Progenitor cell of endocrine pancreas (in vitro differentiated cells): ENCODE data around the gene IFI30. TPM values are rescaled to one million over a fixed set of nuclear protein-coding genes. Genes with fewer than 3 reads are reported as not detected.

ENCODE experiments used
- DNase-seq: peaks from one replicate; pipeline ENCODE4 v3.0.0; 2021; ENCODE audit warnings: low spot score; ENCODE audit not compliant: unreplicated experiment
- H3K27ac Mint-ChIP-seq: 2 replicates; pipeline ENCODE4 v1.8.0; 2021; ENCODE audit warnings: mild to moderate bottlenecking, moderate library complexity, mixed read lengths
- H3K27me3 Mint-ChIP-seq: 2 replicates; pipeline ENCODE4 v1.8.0; 2021; ENCODE audit warnings: mixed read lengths
- H3K36me3 Mint-ChIP-seq: 2 replicates; pipeline ENCODE4 v1.8.0; 2022; ENCODE audit warnings: mixed read lengths; ENCODE audit not compliant: insufficient read depth
- H3K4me1 Mint-ChIP-seq: 2 replicates; pipeline ENCODE4 v1.8.0; 2021; ENCODE audit warnings: low read depth, mixed read lengths
- H3K4me3 Mint-ChIP-seq: 2 replicates; pipeline ENCODE4 v1.8.0; 2021; ENCODE audit warnings: low read depth, mild to moderate bottlenecking, moderate library complexity, mixed read lengths
- H3K9me3 Mint-ChIP-seq: 2 replicates; pipeline ENCODE4 v1.8.0; 2021; ENCODE audit warnings: low read depth, mixed read lengths
- CTCF ChIP-seq: fragments of 200-600 bp; sonication (generic); IDR thresholded peaks from one replicate; pipeline ENCODE4 v1.5.0; 2021; ENCODE audit warnings: antibody characterized with exemption, mild to moderate bottlenecking; ENCODE audit not compliant: unreplicated experiment
- total RNA-seq: library from RNA; stranded (reverse); gene quantifications from 2 replicates; pipeline ENCODE4 v1.2.1, GENCODE V29; 2021

The IFI30 gene
- total RNA-seq, 1 donor from 2014 or later, result not detected

DNA sequence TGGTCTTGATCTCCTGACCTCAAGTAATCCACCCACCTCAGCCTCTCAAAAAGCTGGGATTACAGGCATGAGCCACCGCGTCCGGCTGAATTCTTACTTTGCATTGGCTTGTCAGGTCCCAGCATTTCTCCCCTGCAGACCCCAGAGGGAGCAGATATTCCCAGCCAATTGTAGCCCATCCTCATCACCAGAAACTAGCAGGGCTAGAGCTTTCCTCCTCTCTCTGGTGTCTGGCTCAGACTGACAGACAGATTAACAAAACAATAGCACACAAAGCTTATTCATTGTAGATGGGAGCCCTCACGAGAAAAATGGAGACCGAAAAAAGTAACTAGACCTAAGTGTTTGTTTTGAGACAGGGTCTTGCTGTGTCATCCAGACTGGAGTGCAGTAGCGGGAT is 11.9 kb downstream of the IFI30 start:
- no peak for TF ChIP-seq CTCF
- Mint-ChIP-seq H3K9me3 (no peaks in the 10 kb centered on the region), H3K27me3 (no peaks in the 10 kb centered on the region), H3K27ac (no peak overlapping the region), H3K36me3 (no peaks in the 10 kb centered on the region), H3K4me1 (no peaks in the 10 kb centered on the region), H3K4me3 (no peak overlapping the region)
- no peak for DNase-seq

DNA sequence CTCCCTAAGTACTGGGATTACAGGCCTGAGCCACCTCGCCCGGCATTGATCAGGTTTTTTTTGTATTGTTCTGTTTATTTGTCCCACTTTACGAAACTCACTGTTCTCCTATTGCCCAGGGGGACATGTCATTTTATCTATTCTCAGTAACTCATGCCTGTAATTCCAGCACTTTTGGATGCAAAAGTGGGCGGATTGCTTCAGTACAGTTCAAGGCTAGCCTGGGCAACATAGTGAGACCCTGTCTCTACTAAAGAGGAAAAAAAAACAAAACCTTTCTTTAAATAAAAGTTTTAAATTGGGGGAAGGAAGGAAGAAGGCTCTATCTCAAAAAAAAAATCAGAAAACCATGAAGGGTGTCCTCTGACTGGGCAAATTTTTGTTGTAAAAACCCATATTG is 16.7 kb downstream of the IFI30 start:
- DNase-seq, result no peak
- Mint-ChIP-seq H3K9me3 (no peaks in the 10 kb centered on the region), H3K4me3 (no peak overlapping the region), H3K27ac (no peak overlapping the region), H3K4me1 (peaks cover 8% of the 10 kb centered on the region), H3K36me3 (no peaks in the 10 kb centered on the region), H3K27me3 (no peaks in the 10 kb centered on the region)
- no peak for TF ChIP-seq CTCF

DNA sequence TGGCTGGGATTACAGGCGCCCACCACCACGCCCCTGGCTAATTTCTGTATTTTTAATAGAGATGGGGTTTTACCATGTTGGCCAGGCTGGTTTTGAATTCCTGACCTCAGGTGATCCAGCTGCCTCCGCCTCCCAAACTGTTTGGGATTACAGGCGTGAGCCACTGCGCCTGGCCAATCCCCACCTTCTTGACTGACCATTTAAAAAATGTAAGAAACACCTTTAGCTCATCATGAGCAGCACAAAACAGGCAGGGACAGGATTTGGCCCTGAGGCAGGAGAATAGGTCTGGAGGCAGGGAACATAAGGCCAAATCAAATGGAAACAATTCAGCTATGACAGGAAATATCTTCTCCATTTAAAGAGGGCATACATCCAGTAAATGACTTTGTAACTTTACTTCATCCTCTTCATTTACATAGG is 18.0 kb downstream of the IFI30 start:
- no peaks in the 10 kb centered on the region for H3K36me3 Mint-ChIP-seq
- no peaks in the 10 kb centered on the region for H3K9me3 Mint-ChIP-seq
- no peaks in the 10 kb centered on the region for H3K27me3 Mint-ChIP-seq
- DNase-seq, result no peak
- H3K27ac Mint-ChIP-seq, result peak overlapping the region; percentile 80
- H3K4me1 Mint-ChIP-seq, result peaks cover 8% of the 10 kb centered on the region
- H3K4me3 Mint-ChIP-seq, result no peak overlapping the region
- no peak for TF ChIP-seq CTCF

DNA sequence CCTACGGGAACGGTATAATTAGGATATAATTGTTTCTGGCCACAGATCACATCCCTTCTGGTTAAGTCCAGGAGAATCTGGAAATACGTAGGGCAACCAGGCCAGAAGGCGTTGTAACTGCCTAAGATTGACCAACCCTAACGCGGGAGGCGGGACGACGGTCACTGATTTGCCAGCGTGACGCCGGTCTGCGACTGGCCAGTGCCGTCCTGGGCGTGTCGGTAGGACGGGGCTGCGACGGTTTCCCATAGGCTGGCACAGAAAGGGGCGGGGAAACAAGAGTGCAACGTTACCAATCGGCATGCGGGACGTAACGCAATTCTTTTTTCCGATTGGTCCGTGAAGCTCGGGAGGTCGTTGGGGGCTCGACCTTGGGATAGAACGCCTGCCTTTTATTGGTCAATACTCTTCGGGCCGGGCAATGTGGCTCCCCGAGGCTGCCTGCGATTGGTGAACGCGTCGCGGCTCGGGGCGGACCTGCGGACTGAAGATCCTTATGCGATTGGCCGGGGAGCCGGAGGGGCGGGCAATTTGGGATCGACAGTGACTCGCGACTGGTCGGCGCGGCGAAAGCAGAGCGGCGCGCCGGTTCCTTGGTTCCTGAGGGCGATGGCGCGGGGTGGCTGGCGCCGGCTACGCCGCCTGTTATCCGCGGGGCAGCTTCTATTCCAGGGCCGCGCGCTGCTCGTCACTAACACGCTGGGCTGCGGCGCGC is 19.2 kb downstream of the IFI30 start, which contains the start of gene MPV17L2:
Gene MPV17L2, plus strand, starts transcription at position 546 of the 715 bp plus-strand sequence. Its CDS starts 64 bp downstream, at position 610.
- peak; percentile 96 for DNase-seq
- H3K4me3 Mint-ChIP-seq, result peak within 1 kb of the TSS; percentile 84
- peak within 1 kb of the TSS; percentile 80 for H3K27ac Mint-ChIP-seq
- no peak for TF ChIP-seq CTCF
- H3K9me3 Mint-ChIP-seq, result no peaks in the 10 kb centered on the region
- no peaks in the 10 kb centered on the region for H3K27me3 Mint-ChIP-seq
- H3K4me1 Mint-ChIP-seq, result peaks cover 8% of the 10 kb centered on the region
- H3K36me3 Mint-ChIP-seq, result no peaks in the 10 kb centered on the region

DNA sequence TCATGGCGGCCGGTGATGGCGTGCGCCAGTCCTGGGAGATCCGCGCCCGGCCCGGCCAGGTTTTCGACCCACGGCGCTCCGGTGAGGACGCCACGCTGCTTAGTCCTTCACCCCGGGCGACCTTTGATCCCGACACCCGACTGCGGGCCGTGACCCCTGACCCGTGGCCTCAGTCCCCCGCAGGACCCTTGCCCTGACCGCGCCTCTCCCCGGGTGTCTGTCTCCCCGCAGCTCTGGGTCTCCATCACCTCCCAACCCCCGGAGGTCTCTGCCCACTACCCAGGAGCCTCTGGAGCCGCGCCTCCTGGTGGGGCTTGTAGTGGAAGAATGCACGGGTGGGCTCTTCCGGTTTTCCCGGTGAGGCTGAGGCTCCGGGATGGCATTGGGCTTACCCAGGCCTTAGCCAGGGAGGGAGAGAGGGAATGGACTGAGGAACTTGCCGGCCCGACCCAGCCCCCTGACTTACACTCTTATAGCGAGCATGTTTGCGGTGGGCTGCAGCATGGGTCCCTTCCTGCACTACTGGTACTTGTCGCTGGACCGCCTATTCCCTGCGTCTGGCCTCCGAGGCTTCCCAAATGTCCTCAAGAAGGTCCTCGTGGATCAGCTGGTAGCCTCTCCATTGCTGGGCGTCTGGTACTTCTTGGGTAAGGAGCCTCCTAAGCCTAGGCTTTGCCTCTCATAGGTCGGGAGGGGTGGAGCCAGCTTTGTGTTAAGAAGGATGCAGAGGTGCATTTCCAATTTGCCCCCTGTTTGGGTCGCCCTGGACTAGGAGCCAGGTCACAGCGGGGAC is 20.0 kb downstream of the IFI30 start:
- Mint-ChIP-seq H3K4me1 (peaks cover 8% of the 10 kb centered on the region), H3K27ac (peak overlapping the region; percentile 80), H3K4me3 (peak overlapping the region; percentile 84), H3K27me3 (no peaks in the 10 kb centered on the region), H3K9me3 (no peaks in the 10 kb centered on the region), H3K36me3 (peaks cover under 1% of the 10 kb centered on the region)
- no peak for TF ChIP-seq CTCF
- DNase-seq, result no peak
